NCI-H1092 treated with DMSO at 0.1 percent for 48 hours (cell line): ENCODE results near the gene TTC34.

ENCODE experiments used
- DNase-seq: peaks from one replicate; lab custom pipeline; 2025; lab: John Stamatoyannopoulos, UW

TTC34 gene

DNA sequence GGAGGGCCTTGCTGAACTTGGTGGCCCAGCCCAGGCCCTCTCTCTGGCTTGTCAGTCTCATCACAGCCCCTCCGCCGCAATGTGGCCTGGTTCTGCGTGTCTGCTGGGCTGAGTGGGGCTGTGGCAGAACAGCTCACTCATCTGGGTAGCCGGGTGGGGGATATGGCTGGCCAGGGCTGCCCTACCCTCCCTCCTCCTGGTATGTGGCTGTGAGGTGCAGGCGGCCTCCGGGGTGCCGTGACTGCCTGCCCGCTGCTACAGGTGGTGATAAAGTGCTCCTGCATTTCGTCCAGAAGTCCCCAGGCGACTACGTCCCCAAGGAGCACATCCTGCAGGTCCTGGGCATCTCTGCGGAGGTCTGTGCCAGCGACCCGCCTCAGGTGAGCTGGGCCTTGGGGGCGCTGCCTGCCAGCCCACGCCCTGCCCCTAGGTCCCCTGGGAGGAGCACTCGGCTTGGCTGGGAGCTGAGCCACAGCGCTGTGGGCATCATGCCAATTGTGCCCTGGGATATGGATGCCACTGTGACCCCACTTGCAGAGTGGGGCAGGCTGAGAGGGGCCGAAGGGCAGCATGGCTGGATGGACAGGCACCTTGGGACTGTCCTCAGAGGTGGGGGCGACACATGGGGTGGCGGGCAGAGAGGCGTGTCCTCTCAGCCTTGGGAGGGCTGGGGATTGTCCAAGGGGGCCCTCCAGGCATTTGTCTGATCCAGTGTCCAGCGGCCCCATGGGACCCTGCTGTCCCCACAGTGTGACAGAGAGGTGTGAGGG, 212.6 kb downstream of the TTC34 start:
- no peak for DNase-seq

GRCh38 chr1:2587860-2588571, 213.5 kb downstream of the TTC34 start:
- DNase-seq, result no peak

DNA sequence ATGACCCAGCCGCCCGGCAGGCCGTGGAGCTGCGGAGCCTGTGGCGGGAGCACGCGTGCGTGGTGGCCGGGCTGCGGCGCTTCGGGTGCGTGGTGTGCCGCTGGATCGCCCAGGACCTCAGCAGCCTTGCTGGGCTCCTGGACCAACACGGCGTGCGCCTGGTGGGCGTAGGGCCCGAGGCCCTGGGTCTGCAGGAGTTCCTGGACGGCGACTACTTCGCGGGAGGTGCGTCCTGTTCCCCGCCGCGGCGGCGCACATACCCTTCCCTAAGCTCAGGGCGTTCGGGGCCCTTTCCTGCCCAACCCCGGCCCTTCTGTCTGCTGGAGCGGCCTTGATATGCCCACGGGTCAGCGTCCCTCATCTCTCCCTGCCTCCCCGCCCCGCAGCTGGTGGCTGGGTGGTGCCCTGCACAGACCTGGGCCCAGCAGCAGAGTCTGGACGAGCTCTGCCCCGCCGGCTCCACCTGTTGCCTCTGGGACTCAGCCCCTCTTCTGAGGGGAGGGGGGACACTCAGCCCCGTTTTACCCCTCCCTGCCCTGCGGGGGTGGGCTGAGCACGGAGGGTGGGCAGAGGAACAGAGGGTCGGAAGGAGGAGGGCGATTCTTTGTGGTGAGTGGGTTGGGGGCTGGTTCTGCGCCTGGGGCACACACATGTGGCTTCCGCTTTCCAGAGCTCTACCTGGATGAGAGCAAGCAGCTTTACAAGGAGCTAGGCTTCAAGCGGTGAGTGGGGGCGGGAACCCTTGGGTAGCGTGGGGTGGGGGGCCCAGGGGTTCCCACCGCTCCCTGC, 214.2 kb downstream of the TTC34 start:
- peak; percentile 30 for DNase-seq

- DNase-seq, result peak; percentile 94
These were observed 215.1 kb downstream of the TTC34 start, which contains the start of gene PRXL2B for GRCh38 chr1:2586154-2587070. TSS of gene PRXL2B (plus strand) at chr1:2586777. CDS start at chr1:2586886, 109 bp downstream.
